Measurements from ENCODE around the gene WDR70. TPM values are rescaled to one million over a fixed set of nuclear protein-coding genes. Genes with fewer than 3 reads are reported as not detected.
"Not testable (repeated sequence)": the region's sequence is repeated elsewhere in the genome, so short reads cannot be mapped to it uniquely, and the experiment has no call there.

Gene WDR70
- total RNA-seq, 1 donor from 2014 or later = 43.0 TPM

DNA sequence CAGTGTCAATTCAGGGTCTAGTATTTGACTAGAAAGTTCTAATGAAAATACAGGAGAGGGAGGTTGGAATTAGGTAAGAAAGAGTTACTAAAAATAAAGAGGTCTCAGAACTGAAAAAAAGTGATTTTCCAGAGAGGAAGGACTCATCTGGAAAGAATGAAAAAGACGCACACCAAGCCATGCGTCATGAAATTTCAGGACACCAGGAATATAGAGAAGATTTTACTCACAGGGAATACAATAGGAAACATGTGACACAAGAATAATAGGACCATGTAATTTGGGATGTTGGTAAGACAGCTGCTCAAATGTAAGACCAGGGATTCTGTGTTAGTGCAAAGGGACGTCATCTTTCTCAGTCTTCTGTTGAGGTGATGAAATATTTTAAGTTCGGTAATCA, 236.1 kb downstream of the WDR70 start:
- Mint-ChIP-seq H3K4me3 (ENCODE audit: low read depth) (no peak overlapping the region), H3K9me3 (ENCODE audit: low read depth) (no peaks in the 10 kb centered on the region), H3K4me1 (ENCODE audit: low read depth) (no peaks in the 10 kb centered on the region), H3K27me3 (no peaks in the 10 kb centered on the region), H3K36me3 (ENCODE audit: insufficient read depth) (no peaks in the 10 kb centered on the region), H3K27ac (no peak overlapping the region)
- DNase-seq (ENCODE audit: low spot score, unreplicated experiment) = no peak
- no peak for TF ChIP-seq CTCF (IDR thresholded peaks at IDR 0.05; ENCODE audit: unreplicated experiment)

DNA sequence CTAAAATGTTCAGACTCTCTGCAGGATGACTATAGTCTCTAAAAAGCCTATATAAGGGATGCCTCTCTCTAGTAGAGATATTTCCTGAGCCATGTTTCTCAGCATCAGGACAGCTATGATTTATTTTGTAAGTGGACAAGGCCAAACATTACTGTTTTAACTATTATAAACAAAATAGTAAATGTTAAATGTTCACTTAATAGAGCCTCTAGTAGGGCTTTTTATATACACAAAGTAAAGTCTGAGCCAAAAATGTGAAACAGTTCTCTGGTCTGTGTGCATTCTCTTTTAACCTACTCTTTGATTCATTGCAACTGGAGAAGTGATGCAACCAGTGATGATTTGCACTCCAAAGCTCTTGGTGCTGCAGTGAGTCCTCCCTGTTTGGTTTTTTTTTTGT, 240.2 kb downstream of the WDR70 start:
- no peak overlapping the region for H3K27ac Mint-ChIP-seq
- H3K9me3 Mint-ChIP-seq (ENCODE audit: low read depth) = no peaks in the 10 kb centered on the region
- no peak overlapping the region for H3K4me3 Mint-ChIP-seq (ENCODE audit: low read depth)
- H3K27me3 Mint-ChIP-seq = no peaks in the 10 kb centered on the region
- no peak for DNase-seq (ENCODE audit: low spot score, unreplicated experiment)
- no peaks in the 10 kb centered on the region for H3K4me1 Mint-ChIP-seq (ENCODE audit: low read depth)
- peaks cover 4% of the 10 kb centered on the region for H3K36me3 Mint-ChIP-seq (ENCODE audit: insufficient read depth)
- TF ChIP-seq CTCF (IDR thresholded peaks at IDR 0.05; ENCODE audit: unreplicated experiment) = no peak

GRCh38 chr5:37622354-37622753, 243.2 kb downstream of the WDR70 start:
- H3K4me3 Mint-ChIP-seq (ENCODE audit: low read depth); DNase-seq (ENCODE audit: low spot score, unreplicated experiment); H3K27ac Mint-ChIP-seq; H3K9me3 Mint-ChIP-seq (ENCODE audit: low read depth); H3K27me3 Mint-ChIP-seq; H3K4me1 Mint-ChIP-seq (ENCODE audit: low read depth): not testable (repeated sequence)
- peaks cover 15% of the 10 kb centered on the region for H3K36me3 Mint-ChIP-seq (ENCODE audit: insufficient read depth)

DNA sequence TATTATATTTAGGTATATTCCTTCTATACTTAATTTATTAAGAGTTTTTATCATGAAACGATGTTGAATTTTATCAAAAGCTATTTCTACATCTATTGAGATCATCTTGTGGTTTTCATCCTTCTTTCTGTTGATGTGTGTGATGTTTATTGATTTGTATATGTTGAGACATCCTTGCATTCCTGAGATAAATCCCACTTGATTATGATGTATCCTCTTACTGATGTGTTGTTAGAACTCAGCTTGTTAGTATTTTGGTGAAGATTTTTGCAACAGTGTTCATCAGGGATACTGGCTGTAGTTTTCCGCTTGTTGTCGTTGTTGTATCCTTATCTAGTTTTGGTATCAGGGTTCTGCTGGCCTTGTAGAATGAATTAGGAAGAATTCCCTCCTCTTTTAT, 247.1 kb downstream of the WDR70 start:
- no peaks in the 10 kb centered on the region for H3K4me1 Mint-ChIP-seq (ENCODE audit: low read depth)

DNA sequence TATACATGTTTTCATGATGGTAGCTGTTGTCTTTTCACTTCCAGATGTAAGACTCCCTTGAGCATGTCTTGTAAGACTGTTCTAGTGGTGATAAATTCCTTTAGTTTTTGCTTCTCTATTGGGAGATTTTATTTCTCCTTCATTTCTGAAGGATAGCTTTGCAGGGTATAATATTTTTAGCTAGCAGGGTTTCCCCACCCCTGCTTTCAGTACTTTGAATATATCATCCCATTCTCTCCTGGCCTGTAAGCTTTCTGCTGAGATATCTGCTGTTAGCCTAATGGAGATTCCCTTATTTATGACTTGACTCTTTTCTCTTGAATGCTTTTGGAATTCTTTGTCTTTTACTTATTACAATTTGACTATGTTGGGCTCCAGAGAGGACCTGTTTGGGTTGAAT, 249.8 kb downstream of the WDR70 start:
- Mint-ChIP-seq H3K27me3 (no peaks in the 10 kb centered on the region), H3K36me3 (ENCODE audit: insufficient read depth) (peaks cover 28% of the 10 kb centered on the region), H3K27ac (no peak overlapping the region), H3K9me3 (ENCODE audit: low read depth) (peaks cover 30% of the 10 kb centered on the region), H3K4me3 (ENCODE audit: low read depth) (no peak overlapping the region), H3K4me1 (ENCODE audit: low read depth) (no peaks in the 10 kb centered on the region)
- no peak for TF ChIP-seq CTCF (IDR thresholded peaks at IDR 0.05; ENCODE audit: unreplicated experiment)
- no peak for DNase-seq (ENCODE audit: low spot score, unreplicated experiment)

More for the DNA sequence above, 247.1 kb downstream of the WDR70 start:
- Mint-ChIP-seq H3K9me3 (ENCODE audit: low read depth) (peaks cover 30% of the 10 kb centered on the region), H3K27me3 (no peaks in the 10 kb centered on the region), H3K36me3 (ENCODE audit: insufficient read depth) (peaks cover 31% of the 10 kb centered on the region), H3K4me3 (ENCODE audit: low read depth) (no peak overlapping the region), H3K27ac (peak overlapping the region; percentile 31)
- TF ChIP-seq CTCF (IDR thresholded peaks at IDR 0.05; ENCODE audit: unreplicated experiment) = no peak
- DNase-seq (ENCODE audit: low spot score, unreplicated experiment) = no peak

DNA sequence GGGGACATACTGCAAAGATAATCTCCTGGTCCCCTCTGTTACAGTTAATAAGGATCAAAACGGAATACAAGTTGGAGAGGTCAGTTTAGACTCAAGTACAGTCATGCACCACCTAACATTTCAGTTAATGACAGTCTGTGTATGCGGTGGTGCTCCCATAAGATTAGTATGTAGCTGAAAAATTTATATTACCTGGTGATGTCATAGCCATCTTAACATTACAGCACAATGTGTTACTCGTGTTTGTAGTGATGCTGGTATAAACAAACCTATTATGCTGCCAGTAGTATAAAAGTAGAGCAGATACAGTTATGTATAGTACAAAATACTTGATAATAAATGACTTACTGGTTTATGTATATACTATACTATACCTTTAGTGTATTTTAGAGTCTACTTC, 252.8 kb downstream of the WDR70 start:
- DNase-seq (ENCODE audit: low spot score, unreplicated experiment) = no peak
- Mint-ChIP-seq H3K4me3 (ENCODE audit: low read depth) (no peak overlapping the region), H3K9me3 (ENCODE audit: low read depth) (peaks cover 27% of the 10 kb centered on the region), H3K36me3 (ENCODE audit: insufficient read depth) (peaks cover 23% of the 10 kb centered on the region), H3K27ac (no peak overlapping the region), H3K27me3 (no peaks in the 10 kb centered on the region), H3K4me1 (ENCODE audit: low read depth) (no peaks in the 10 kb centered on the region)
- no peak for TF ChIP-seq CTCF (IDR thresholded peaks at IDR 0.05; ENCODE audit: unreplicated experiment)
